Muscle of back (tissue), 11 donors: ENCODE results near the gene SEC14L1. TPM values are rescaled to one million over a fixed set of nuclear protein-coding genes. Genes with fewer than 3 reads are reported as not detected.

ENCODE experiments used
- DNase-seq, 3 donors: peaks; one replicate each; pipeline versions ENCODE4 v3.0.0 to v3.0.0-alpha.2; 2013
- polyA plus RNA-seq, 10 donors: library from polyadenylated mRNA; unstranded; fragments of 120-200 nt; gene quantifications; one replicate each; pipeline ENCODE4 v1.2.1, GENCODE V29; 2013; ENCODE audit not compliant: insufficient read length in 10 of 10

SEC14L1 gene
- polyA plus RNA-seq, 10 donors: 65.2 to 96.2 (median 75.5) TPM

- DNase-seq: no peak
Measured at GRCh38 chr17:77188084-77189066, 47.6 kb downstream of the SEC14L1 start.

- no peak for DNase-seq
Measured at GRCh38 chr17:77189148-77189547, 48.4 kb downstream of the SEC14L1 start.

GRCh38 chr17:77190576-77190975 is 49.8 kb downstream of the SEC14L1 start:
- DNase-seq: no peak

DNA sequence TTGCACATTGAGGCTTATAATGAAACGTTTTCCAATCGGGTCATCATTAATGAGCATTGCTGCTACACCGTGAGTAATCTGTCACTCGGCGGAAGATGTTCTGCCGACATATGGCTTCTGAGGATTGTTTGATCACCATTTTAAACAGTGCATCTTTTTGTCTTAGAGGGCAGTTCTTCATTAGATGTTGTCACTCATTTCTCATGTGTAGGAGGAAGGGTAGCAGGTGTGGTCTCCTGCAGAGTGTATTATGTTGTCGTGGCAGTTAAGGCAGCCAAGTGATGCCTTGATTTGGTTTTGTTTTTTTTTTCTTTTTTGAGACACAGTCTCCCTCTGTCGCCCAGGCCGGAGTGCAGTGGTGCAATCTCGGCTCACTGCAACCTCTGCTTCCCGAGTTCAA is 50.5 kb downstream of the SEC14L1 start:
- DNase-seq: no peak

DNA sequence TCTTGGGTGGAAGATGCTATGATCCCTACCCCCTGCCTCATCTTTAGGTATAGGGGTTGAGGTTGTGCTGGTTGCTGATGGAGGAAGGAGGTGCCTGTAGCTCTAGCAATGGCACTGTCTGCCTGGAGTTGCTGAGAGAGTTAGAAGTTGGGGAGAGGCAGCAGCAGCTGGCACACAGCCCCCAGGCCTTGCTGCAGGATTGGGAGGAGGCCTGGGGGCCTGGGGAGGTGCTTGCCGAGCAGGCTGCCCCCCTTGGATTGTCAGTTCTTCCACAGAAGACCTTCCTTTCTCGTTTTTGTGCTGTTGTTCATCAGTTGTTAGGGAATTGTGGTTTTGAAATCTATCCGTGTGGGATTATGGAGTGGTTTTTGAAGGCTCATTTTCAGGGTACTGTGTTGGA is 52.9 kb downstream of the SEC14L1 start:
- no peak for DNase-seq

- no peak for DNase-seq
Measured at GRCh38 chr17:77194179-77194578, 53.4 kb downstream of the SEC14L1 start.

GRCh38 chr17:77196251-77196650 is 55.5 kb downstream of the SEC14L1 start:
- DNase-seq: no peak

DNA sequence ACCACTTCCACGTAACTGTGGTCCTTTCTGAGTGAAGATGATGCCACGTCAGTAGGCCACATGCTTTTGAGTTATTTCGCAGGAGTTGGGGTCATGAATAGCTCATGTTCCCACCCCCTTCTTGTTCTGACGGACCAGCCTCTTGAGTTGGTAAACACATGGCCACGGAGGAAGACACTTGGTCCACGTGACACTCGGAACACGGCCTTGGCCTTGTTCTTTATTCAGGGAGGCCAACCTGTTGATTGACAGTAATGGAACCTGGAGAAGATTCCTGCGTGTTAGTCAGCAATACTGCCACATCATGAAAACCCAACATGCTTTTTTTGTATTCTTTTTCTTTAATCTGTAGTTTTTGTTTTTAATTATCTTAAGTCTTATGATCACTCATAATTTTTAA is 56.3 kb downstream of the SEC14L1 start:
- DNase-seq: no peak

- DNase-seq: no peak
Measured at GRCh38 chr17:77200711-77201110, 59.9 kb downstream of the SEC14L1 start.

GRCh38 chr17:77203436-77203835 is 62.7 kb downstream of the SEC14L1 start:
- DNase-seq: no peak

DNA sequence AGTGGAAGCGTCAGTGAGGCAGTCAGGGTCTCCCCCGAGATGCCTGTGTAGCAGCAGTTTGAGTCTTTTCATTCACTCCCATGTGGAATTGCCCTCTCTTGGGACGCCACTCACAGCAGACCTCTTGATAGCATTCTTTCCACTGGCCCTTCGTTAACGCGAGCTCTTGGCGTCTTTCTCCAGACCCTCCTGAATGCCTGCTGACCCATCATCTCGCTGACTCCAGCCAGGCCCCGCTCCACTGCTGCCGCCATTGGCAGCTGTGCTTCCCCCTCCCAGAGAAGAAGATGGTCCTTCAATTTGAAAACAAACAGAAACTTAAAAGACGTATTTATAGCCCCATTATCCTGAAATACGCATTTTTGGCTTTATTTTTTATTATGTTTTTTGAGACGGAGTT is 63.1 kb downstream of the SEC14L1 start:
- DNase-seq: no peak

- no peak for DNase-seq
Measured at GRCh38 chr17:77204536-77204935, 63.8 kb downstream of the SEC14L1 start.

- DNase-seq: no peak
Measured at GRCh38 chr17:77205396-77206125, 64.8 kb downstream of the SEC14L1 start.

- DNase-seq: no peak
Measured at GRCh38 chr17:77206158-77206956, 65.6 kb downstream of the SEC14L1 start.

GRCh38 chr17:77207689-77208216 is 67.0 kb downstream of the SEC14L1 start:
- DNase-seq: no peak

DNA sequence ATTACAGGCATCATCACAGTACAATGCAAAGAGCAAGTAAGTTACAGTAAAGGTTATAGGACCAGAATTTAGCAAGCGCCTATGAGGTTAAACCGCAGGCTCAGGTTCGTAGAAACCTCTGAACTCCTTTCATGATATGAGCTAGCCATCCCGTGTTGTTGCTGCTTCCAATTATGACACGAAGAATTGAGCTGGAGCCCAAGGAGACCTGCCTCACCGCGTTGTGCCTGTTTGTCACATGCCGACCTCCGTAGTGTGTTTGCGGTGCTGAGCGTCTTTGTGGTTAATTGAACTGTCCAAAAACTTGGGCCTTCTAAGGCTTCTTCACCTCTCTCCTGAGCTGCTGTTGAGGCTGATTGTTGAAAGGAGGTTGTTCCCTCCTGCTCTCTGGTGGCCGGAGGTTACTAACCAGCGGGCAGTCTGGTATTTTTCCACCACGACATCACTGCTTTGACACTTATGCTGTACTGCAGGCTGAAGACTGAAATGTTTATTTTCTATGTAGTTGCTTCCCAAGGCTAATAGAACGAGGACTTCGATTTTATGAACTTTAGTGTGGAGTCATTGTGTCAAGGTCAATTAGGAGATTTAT is 67.5 kb downstream of the SEC14L1 start:
- DNase-seq: peak in 1 of 3 donors; percentile 61

DNA sequence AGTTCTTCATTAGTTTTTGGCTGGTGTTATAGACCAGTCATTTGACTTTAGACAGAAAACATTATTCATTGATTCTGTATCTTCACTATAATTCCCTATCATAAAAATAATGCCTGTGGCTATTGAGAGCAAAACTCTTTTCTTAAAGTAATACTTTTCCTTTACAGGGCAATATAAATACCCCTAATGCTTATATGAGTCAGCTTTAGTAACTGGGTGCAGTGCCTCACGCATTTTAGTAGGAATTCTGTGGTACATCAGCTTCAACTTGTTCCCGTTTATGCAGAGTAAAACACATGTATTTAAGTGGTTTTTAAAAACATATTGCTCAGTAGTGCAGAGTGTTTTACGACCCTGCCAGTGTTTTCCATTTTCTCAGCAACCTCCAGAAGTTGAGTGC is 68.1 kb downstream of the SEC14L1 start:
- DNase-seq: no peak

DNA sequence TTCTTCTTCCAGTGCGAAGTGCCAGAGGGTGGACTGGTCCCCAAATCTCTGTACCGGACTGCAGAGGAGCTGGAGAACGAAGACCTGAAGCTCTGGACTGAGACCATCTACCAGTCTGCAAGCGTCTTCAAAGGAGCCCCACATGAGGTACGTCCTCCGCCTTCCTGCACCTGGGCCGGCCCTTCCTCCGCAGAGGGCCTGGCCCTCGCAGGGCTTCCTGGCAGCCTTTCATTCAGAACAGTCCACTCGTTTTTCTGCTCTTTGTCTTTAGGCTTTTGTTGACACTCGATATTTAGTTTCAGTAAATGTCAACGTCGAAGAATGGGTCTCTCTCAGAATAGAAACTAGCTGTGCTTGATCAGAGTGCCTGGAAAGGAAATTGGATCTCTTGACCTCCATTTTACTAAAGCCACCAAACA is 68.6 kb downstream of the SEC14L1 start:
- DNase-seq: no peak

GRCh38 chr17:77210331-77210730 is 69.6 kb downstream of the SEC14L1 start:
- no peak for DNase-seq

DNA sequence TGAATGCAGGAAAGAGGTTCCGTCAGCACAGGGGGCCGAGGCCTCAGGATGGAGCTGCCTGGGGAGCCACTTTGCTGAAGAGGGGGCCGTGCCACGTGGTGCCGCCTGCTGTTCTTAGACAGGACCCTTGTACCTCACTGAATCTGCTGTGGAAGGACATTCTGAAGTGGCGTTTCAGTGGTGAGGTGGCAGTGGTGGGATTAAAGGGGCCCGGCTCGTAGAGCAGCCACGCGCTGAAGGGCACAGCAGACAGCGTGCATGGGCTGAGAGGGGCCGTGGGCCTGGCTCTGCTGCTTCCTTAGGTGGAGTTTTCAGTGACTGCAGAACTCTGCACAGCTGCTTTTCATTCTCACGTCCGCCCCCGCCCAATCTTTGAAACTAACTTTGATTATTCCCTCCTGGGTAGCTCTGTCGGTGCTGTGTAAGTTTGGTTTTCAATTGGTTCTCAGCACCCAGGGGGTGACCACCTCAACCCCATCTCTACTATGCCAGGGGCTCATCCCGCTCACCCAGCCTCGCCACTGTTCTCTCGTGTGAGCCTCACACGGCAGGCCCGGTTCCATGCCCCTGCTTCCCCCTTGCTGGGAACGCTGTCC is 70.3 kb downstream of the SEC14L1 start:
- DNase-seq: no peak

GRCh38 chr17:77211681-77212080 is 70.9 kb downstream of the SEC14L1 start:
- DNase-seq: no peak
